Liver (tissue), 9 donors: ENCODE measurements around the gene CFDP1. TPM values are rescaled to one million over a fixed set of nuclear protein-coding genes. Genes with fewer than 3 reads are reported as not detected.
"Not testable (repeated sequence)": the region's sequence is repeated elsewhere in the genome, so short reads cannot be mapped to it uniquely, and the experiment has no call there.

ENCODE experiments used
- DNase-seq: peaks from one replicate; pipeline ENCODE4 v3.0.0-alpha.2; 2017; ENCODE audit warnings: low spot score
- H3K27ac ChIP-seq, 2 donors: one replicate each; pipeline ENCODE4 v1.7.0; 2013; ENCODE audit warnings: inconsistent platforms in 2 of 2, low read length in 2 of 2, control low read depth in 1 of 2, low read depth in 1 of 2, mild to moderate bottlenecking in 1 of 2
- H3K27me3 ChIP-seq, 4 donors: one replicate each; pipeline versions ENCODE4 v1.6.1 to v1.7.0; 2013; ENCODE audit warnings: low read length in 3 of 4, inconsistent platforms in 1 of 4, mild to moderate bottlenecking in 1 of 4, moderate library complexity in 1 of 4; ENCODE audit not compliant: control insufficient read depth in 4 of 4, insufficient read depth in 4 of 4
- H3K36me3 ChIP-seq, 4 donors: one replicate each; pipeline versions ENCODE4 v1.6.1 to v1.7.0; 2013; ENCODE audit warnings: low read length in 3 of 4, mild to moderate bottlenecking in 3 of 4, low read depth in 1 of 4, moderate library complexity in 1 of 4; ENCODE audit not compliant: control insufficient read depth in 4 of 4, insufficient read depth in 3 of 4
- H3K4me1 ChIP-seq, 4 donors: one replicate each; pipeline versions ENCODE4 v1.6.1 to v1.7.0; 2013; ENCODE audit warnings: low read length in 3 of 4, mild to moderate bottlenecking in 3 of 4, moderate library complexity in 1 of 4; ENCODE audit not compliant: control insufficient read depth in 4 of 4, insufficient read depth in 4 of 4
- H3K4me3 ChIP-seq, 3 donors: one replicate each; pipeline versions ENCODE4 v1.6.1 to v1.7.0; 2013; ENCODE audit warnings: low read length in 3 of 3, control low read depth in 1 of 3, low read depth in 1 of 3, mild to moderate bottlenecking in 1 of 3
- H3K9ac ChIP-seq, 2 donors: one replicate each; pipeline ENCODE4 v1.7.0; 2013; ENCODE audit warnings: low read length in 2 of 2, mild to moderate bottlenecking in 2 of 2, moderate library complexity in 2 of 2, control low read depth in 1 of 2, low read depth in 1 of 2
- H3K9me3 ChIP-seq, 4 donors: one replicate each; pipeline versions ENCODE4 v1.6.1 to v1.7.0; 2013; ENCODE audit warnings: low read length in 3 of 4; ENCODE audit not compliant: control insufficient read depth in 4 of 4
- ATF3 ChIP-seq: IDR thresholded peaks from 2 replicates; pipeline ENCODE4 v1.6.1; 2016; ENCODE audit warnings: antibody characterized with exemption
- CTCF ChIP-seq: fragments of 150-350 bp; IDR thresholded peaks from 2 replicates; pipeline ENCODE4 v1.5.1; 2017; ENCODE audit warnings: improper control_type of control experiment, low read depth, low read length; ENCODE audit not compliant: missing input control
- EGR1 ChIP-seq, 2 donors: IDR thresholded peaks; 2 replicates each; pipeline ENCODE4 v1.6.1; 2016 to 2018; ENCODE audit warnings: antibody characterized with exemption in 2 of 2, low read depth in 2 of 2
- FOXA1 ChIP-seq: IDR thresholded peaks from 2 replicates; pipeline ENCODE4 v1.6.1; 2016; ENCODE audit warnings: antibody characterized with exemption
- FOXA2 ChIP-seq: IDR thresholded peaks from 2 replicates; pipeline ENCODE4 v1.6.1; 2016; ENCODE audit warnings: antibody characterized with exemption
- GABPA ChIP-seq, 2 donors: IDR thresholded peaks in 1 of 2; conservative IDR thresholded peaks in 1 of 2; 2 replicates each; pipeline ENCODE4 v1.6.1; 2016; ENCODE audit warnings: antibody characterized with exemption in 2 of 2, mild to moderate bottlenecking in 1 of 2, moderate library complexity in 1 of 2
- HNF4A ChIP-seq, 2 donors: conservative IDR thresholded peaks; 2 replicates each; pipeline ENCODE4 v1.6.1; 2016; ENCODE audit warnings: antibody characterized with exemption in 2 of 2, mild to moderate bottlenecking in 2 of 2
- HNF4G ChIP-seq: IDR thresholded peaks from 2 replicates; pipeline ENCODE4 v1.6.1; 2016; ENCODE audit warnings: antibody characterized with exemption
- JUND ChIP-seq, 2 donors: IDR thresholded peaks; 2 replicates each; pipeline ENCODE4 v1.6.1; 2016; ENCODE audit warnings: antibody characterized with exemption in 2 of 2
- MAX ChIP-seq: IDR thresholded peaks from 2 replicates; pipeline ENCODE4 v1.6.1; 2016; ENCODE audit warnings: antibody characterized with exemption
- NR2F2 ChIP-seq: IDR thresholded peaks from 2 replicates; pipeline ENCODE4 v1.6.1; 2016; ENCODE audit warnings: antibody characterized with exemption
- RAD21 ChIP-seq, 2 donors: IDR thresholded peaks; 2 replicates each; pipeline ENCODE4 v1.6.1; 2016; ENCODE audit warnings: antibody characterized with exemption in 2 of 2, mild to moderate bottlenecking in 2 of 2
- REST ChIP-seq: IDR thresholded peaks from 2 replicates; pipeline ENCODE4 v1.6.1; 2016; ENCODE audit warnings: antibody characterized with exemption, mild to moderate bottlenecking
- RXRA ChIP-seq, 2 donors: IDR thresholded peaks; 2 replicates each; pipeline ENCODE4 v1.6.1; 2017 to 2018; ENCODE audit warnings: antibody characterized with exemption in 2 of 2, mild to moderate bottlenecking in 1 of 2
- SP1 ChIP-seq: IDR thresholded peaks from 2 replicates; pipeline ENCODE4 v1.6.1; 2018; ENCODE audit warnings: antibody characterized with exemption, mild to moderate bottlenecking
- TAF1 ChIP-seq: conservative IDR thresholded peaks from 2 replicates; pipeline ENCODE4 v1.6.1; 2016; ENCODE audit warnings: antibody characterized with exemption, mild to moderate bottlenecking
- YY1 ChIP-seq: IDR thresholded peaks from 2 replicates; pipeline ENCODE4 v1.6.1; 2016; ENCODE audit warnings: antibody characterized with exemption, mild to moderate bottlenecking
- ZBTB33 ChIP-seq: IDR thresholded peaks from 2 replicates; pipeline ENCODE4 v1.6.1; 2016; ENCODE audit warnings: antibody characterized with exemption
- WGBS: extraction: QIAGEN DNeasy Blood & Tissue Kit; methylation state at CpG from one replicate; pipeline ENCODE4 v1.1.7; 2013; 5-methylcytosine and 5-hydroxymethylcytosine counted together
- polyA plus RNA-seq, 2 donors: library from polyadenylated mRNA; stranded (reverse) in 1 of 2; unstranded in 1 of 2; fragments of 200-250 nt in 1 of 2; fragments of >200 nt in 1 of 2; fragmentation: Nextera tagmentation in 1 of 2; extraction: Ambion mirVana in 1 of 2; gene quantifications; one replicate each; pipeline versions ENCODE4 v1.2.1 to v1.2.3, GENCODE V29; 2013 to 2015
- total RNA-seq, 2 donors: library from RNA; depleted of rRNA; stranded (reverse); fragments of >200 nt; gene quantifications; one replicate each; pipeline ENCODE4 v1.2.3, GENCODE V29; 2014
- donor health status: healthy.
- donor health status: healthy.
- donor health status: healthy.
- donor health status: healthy.
- donor health status: healthy.

CFDP1 gene
- total and polyA plus RNA-seq, 4 donors = 20.5 to 49.2 (median 33.9) TPM

- H3K36me3 ChIP-seq, DNase-seq, H3K9me3 ChIP-seq, H3K9ac ChIP-seq, H3K4me3 ChIP-seq, H3K27me3 ChIP-seq, H3K4me1 ChIP-seq, H3K27ac ChIP-seq: not testable (repeated sequence)
- 94% methylated on average over 10 of the region's 10 CpGs for WGBS
Observed at GRCh38 chr16:75272629-75273028, 160.7 kb downstream of the CFDP1 start.

- Histone ChIP-seq H3K4me1 (no peaks in the 10 kb centered on the region), H3K36me3 (no peaks in the 10 kb centered on the region), H3K9me3 (no peaks in the 10 kb centered on the region), H3K4me3 (no peak overlapping the region), H3K27me3 (no peaks in the 10 kb centered on the region), H3K9ac (no peak overlapping the region), H3K27ac (no peak overlapping the region)
- DNase-seq = no peak
- peak; percentile 67 for TF ChIP-seq NR2F2
- no peak for TF ChIP-seq EGR1 (IDR thresholded peaks at IDR 0.05; ENCODE audit: low read depth in 2 of 2)
- 61% methylated on average over 12 of the region's 12 CpGs for WGBS
Observed at GRCh38 chr16:75272097-75272551, 161.2 kb downstream of the CFDP1 start.

- H3K27me3 ChIP-seq = no peaks in the 10 kb centered on the region
- no peak overlapping the region for H3K4me3 ChIP-seq
- no peak overlapping the region for H3K9ac ChIP-seq
- H3K36me3 ChIP-seq = no peaks in the 10 kb centered on the region
- H3K4me1 ChIP-seq = peaks cover 0 to 4% (median 2%) of the 10 kb centered on the region in 4 donors
- 94% methylated on average over 6 of the region's 6 CpGs for WGBS
- no peaks in the 10 kb centered on the region for H3K9me3 ChIP-seq
- DNase-seq = no peak
- TF ChIP-seq SP1 (no peak), ZBTB33 (no peak), FOXA2 (no peak), JUND (IDR thresholded peaks at IDR 0.05) (no peak), CTCF (no peak), TAF1 (no peak), HNF4A (conservative IDR thresholded peaks at IDR 0.05) (no peak), GABPA (IDR thresholded peaks at IDR 0.05 in 1 of 2, conservative IDR thresholded peaks at IDR 0.05 in 1 of 2) (no peak), ATF3 (no peak), FOXA1 (no peak), EGR1 (IDR thresholded peaks at IDR 0.05; ENCODE audit: low read depth in 2 of 2) (no peak), NR2F2 (no peak), REST (no peak), MAX (no peak), YY1 (no peak), RXRA (IDR thresholded peaks at IDR 0.05) (no peak), RAD21 (IDR thresholded peaks at IDR 0.05) (no peak), HNF4G (no peak)
- no peak overlapping the region for H3K27ac ChIP-seq
Observed at GRCh38 chr16:75271441-75272096, 161.7 kb downstream of the CFDP1 start.

GRCh38 chr16:75269358-75269757, 163.9 kb downstream of the CFDP1 start:
- H3K27ac ChIP-seq, H3K4me3 ChIP-seq, H3K27me3 ChIP-seq, H3K9me3 ChIP-seq, H3K36me3 ChIP-seq, DNase-seq, H3K9ac ChIP-seq: not testable (repeated sequence)
- WGBS = 92% methylated on average over 9 of the region's 9 CpGs
- peaks cover 3 to 16% (median 12%) of the 10 kb centered on the region in 4 donors for H3K4me1 ChIP-seq
